Measurements from ENCODE around the gene LPP.
A peak's percentile ranks its signal among the peaks of the same experiment; 100 is the strongest.
"Not testable (repeated sequence)": the region's sequence is repeated elsewhere in the genome, so short reads cannot be mapped to it uniquely, and the experiment has no call there.

LPP gene

DNA sequence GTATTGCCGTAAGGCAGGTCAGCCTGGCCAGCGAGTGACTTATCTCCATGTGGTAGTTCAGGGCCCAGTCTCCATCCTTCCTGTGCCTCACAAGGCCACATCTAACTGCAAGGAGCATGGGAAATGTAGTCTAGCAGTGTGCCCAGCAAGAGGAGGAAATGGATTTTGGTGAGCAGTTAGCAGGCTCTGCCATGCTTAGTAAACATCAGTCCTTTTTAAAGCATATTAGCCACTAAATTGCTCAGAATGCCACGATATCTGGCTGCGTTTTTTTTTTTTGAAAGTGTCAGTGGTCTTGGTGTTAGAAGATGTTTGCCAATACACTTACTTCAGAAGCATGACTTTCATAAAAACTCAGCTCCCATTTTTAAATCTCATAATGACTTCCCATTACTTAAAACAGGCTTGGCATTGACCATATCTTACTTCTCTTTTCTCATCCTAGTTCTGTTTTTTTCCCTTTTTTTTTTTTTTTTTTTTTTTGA, 547.6 kb downstream of the LPP start:
- H3K36me3 Mint-ChIP-seq (ENCODE audit: insufficient read depth), result peaks cover 3% of the 10 kb centered on the region
- H3K9me3 Mint-ChIP-seq, result no peaks in the 10 kb centered on the region
- H3K27ac Mint-ChIP-seq, result no peak overlapping the region
- ATAC-seq (replicated peaks) (no peak), DNase-seq (no peak)
- H3K4me3 Mint-ChIP-seq, result no peak overlapping the region
- H3K4me1 Mint-ChIP-seq (ENCODE audit: low read depth in 2 of 2), result peaks cover 2 to 10% of the 10 kb centered on the region in 2 donors
- H3K27me3 Mint-ChIP-seq, result no peaks in the 10 kb centered on the region

DNA sequence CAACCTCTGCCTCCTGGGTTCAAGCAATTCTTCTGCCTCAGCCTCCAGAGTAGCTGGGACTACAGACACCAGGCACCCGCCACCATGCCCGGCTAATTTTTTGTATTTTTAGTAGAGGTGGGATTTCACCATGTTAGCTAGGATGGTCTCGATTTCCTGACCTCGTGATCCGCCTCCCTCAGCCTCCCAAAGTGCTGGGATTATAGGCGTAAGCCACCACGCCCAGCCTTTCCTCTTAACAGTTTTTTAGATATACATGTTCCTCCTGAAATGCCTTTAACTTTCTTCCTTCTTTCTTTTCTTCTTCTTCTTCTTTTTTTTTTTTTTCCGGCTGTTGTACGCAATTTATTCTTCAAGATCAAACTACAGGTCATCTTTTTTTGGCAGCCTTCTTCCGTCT, 548.1 kb downstream of the LPP start:
- DNase-seq; H3K27ac Mint-ChIP-seq; H3K4me3 Mint-ChIP-seq; H3K4me1 Mint-ChIP-seq (ENCODE audit: low read depth in 2 of 2); ATAC-seq (replicated peaks); H3K36me3 Mint-ChIP-seq (ENCODE audit: insufficient read depth); H3K27me3 Mint-ChIP-seq; H3K9me3 Mint-ChIP-seq: not testable (repeated sequence)

DNA sequence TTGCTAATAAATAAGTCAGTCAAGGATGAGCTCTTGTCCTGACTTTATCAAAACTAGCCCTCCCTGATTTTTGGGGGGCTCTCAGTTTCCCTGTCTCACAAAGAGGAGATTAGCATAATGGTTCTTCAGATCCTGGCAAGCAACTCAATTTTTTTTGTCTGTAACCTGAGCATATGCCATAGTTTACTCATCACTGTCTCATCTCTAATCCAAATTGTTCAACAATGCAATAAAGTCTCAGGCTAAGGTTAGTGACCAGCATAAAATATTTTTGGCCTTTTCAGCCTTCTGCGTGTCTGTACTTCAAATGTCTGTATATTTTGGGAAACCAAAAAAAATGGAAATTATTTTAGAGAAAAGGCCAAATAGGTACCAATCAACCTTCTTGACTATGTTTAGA, 552.2 kb downstream of the LPP start:
- Mint-ChIP-seq H3K4me3 (no peak overlapping the region), H3K36me3 (ENCODE audit: insufficient read depth) (peaks cover 3% of the 10 kb centered on the region)
- DNase-seq, result no peak

DNA sequence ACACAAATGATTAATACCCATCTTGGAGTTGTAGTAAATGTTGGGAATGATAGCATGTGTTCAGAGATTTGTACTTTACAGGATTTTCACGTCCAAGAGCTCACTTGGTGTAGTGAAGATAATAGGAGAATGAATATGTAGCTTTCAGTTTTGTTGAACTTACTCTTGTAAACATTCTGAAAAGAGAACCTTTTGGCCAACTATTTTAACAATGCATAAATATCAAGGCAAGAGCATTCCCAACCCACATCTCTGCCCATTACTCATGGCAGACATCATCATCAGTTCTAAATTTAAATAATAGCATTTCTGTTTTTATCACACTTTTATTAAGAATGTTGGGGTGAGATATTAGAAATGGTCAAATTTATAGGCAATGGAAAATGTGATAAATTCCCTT, 552.6 kb downstream of the LPP start:
- Mint-ChIP-seq H3K27ac (peak overlapping the region in 1 of 2 donors; percentile 3), H3K4me1 (ENCODE audit: low read depth in 2 of 2) (peaks cover 6 to 13% of the 10 kb centered on the region in 2 donors), H3K27me3 (no peaks in the 10 kb centered on the region), H3K36me3 (ENCODE audit: insufficient read depth) (peaks cover 3% of the 10 kb centered on the region), H3K4me3 (no peak overlapping the region), H3K9me3 (no peaks in the 10 kb centered on the region)
- ATAC-seq (replicated peaks) (no peak), DNase-seq (no peak)

More for the DNA sequence above, 552.2 kb downstream of the LPP start:
- H3K4me1 Mint-ChIP-seq (ENCODE audit: low read depth in 2 of 2), result peaks cover 6 to 13% of the 10 kb centered on the region in 2 donors
- ATAC-seq (replicated peaks), result no peak
- H3K27me3 Mint-ChIP-seq, result no peaks in the 10 kb centered on the region
- H3K27ac Mint-ChIP-seq, result peak overlapping the region in 1 of 2 donors; percentile 3
- no peaks in the 10 kb centered on the region for H3K9me3 Mint-ChIP-seq

DNA sequence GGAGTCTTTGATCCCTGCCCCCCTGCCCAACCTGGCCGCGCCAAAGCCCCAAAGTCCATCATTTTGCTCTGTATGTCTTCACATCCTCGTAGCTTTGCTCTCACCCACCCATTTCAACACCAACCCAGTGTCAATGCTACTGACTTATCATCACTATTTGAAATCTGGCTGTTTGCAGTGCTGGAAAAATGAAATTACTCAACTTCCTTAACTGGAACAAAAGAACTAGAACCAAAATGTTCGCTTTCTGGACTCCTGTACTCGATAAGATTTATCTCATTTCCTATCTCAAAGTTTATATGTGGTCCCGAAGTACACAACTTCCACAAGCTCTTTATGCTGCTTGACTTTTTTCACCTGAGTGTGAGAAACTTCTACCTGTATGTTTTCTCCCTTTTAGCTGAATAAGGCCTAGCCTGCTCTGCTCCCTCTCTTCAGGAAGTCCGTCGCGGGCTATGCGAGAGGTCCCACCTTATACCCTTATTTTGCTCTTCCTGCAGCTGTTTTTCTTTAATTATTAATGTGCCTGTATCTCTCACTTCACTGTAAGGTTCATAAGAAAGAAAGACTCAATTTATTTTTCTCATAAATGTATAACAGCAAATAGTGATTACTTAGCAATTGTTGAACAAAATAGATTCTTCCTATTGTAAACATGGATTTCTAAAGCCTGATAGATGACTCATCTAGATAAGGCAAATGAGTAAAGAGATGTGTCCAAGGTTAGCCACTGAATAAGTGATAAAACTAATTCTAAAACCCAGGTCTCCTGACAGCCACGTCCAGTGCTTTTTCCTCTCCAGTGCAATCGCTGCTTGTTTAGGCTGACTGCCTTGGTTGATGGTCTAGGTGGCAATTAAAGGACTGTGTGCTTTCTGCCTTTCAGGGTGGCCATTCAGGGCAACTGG, 553.7 kb downstream of the LPP start:
- H3K4me3 Mint-ChIP-seq, result no peak overlapping the region
- no peaks in the 10 kb centered on the region for H3K9me3 Mint-ChIP-seq
- H3K27ac Mint-ChIP-seq, result no peak overlapping the region
- no peak for DNase-seq
- no peaks in the 10 kb centered on the region for H3K36me3 Mint-ChIP-seq (ENCODE audit: insufficient read depth)
- H3K27me3 Mint-ChIP-seq, result no peaks in the 10 kb centered on the region
- ATAC-seq (replicated peaks), result no peak
- H3K4me1 Mint-ChIP-seq (ENCODE audit: low read depth in 2 of 2), result peaks cover 6 to 13% of the 10 kb centered on the region in 2 donors

DNA sequence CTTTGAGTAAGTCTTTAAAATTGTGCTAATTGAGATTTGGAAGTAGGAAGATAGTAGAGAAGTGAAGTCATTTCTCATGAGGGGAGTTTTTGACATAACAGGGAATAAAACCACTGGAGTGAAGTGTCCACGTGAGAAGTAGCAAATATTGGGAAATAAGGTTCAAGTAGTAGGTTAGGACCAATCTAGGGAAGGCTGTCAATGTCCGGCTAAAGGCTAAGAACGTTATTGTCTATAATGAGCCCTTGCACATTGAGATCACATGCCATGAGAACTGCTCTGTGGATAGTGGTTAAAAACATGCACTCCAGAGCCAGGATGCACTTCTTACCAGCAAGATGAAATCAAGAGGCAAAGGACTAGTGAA, 557.9 kb downstream of the LPP start:
- Mint-ChIP-seq H3K27ac (no peak overlapping the region), H3K4me1 (ENCODE audit: low read depth in 2 of 2) (peaks cover 6% of the 10 kb centered on the region in 2 donors), H3K27me3 (no peaks in the 10 kb centered on the region), H3K4me3 (no peak overlapping the region), H3K9me3 (no peaks in the 10 kb centered on the region), H3K36me3 (ENCODE audit: insufficient read depth) (no peaks in the 10 kb centered on the region)
- ATAC-seq (replicated peaks) (no peak), DNase-seq (no peak)

DNA sequence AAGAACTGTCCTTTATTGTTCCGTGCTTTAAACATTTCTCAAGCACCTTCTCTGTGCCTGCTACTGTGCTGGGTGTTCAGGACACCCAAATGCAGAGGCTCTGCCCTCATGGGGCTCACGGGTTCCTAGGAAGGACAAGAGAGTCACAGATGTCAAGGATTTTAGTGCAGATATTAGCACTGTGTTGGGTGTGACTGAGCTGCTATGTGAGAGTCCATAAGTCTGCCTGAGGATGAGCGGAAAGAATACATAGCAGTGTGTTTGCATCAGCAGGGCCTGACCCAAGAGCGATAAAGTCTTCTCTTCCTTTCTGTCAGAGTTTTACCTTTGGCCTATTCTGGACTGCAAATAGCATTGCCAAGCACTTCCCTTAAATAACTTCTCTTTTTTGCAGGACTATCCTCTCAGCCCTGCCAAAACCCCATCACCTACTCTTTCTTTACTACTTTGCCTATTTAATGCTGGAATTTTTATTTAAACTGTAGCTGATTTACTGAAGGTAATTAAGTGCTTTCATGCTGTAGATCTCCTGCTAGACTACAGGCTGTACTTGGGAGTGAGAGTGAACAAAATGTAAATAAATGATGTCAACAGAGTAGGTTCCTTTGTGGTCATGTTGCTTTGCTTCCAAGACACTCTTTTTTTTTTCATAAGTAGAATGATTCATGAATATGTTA, 558.4 kb downstream of the LPP start:
- DNase-seq, result no peak
- no peak overlapping the region for H3K27ac Mint-ChIP-seq

DNA sequence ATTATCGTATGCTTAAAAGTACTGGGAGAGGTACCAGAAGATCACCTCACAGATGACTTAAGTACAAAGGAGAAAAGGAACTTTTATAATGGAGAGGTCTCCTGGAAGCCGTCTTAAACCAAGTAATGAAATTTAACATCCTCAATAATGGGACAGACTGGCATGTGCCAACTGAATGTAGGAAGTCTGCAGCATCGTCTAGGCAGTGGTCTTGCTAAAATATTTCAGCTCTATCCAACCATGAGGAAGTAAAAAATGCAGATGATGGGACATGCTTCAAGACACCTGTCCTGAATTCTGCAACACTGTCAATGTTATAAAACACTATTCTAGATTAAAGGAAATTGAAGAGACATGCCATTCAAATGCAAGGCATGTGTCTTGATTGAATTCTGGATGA, 559.0 kb downstream of the LPP start:
- DNase-seq (no peak), ATAC-seq (replicated peaks) (no peak)
- H3K27ac Mint-ChIP-seq, result no peak overlapping the region

More for the DNA sequence above, 558.4 kb downstream of the LPP start:
- Mint-ChIP-seq H3K9me3 (no peaks in the 10 kb centered on the region), H3K4me3 (no peak overlapping the region), H3K27me3 (no peaks in the 10 kb centered on the region), H3K36me3 (ENCODE audit: insufficient read depth) (no peaks in the 10 kb centered on the region), H3K4me1 (ENCODE audit: low read depth in 2 of 2) (peaks cover 7 to 9% of the 10 kb centered on the region in 2 donors)
- no peak for ATAC-seq (replicated peaks)

DNA sequence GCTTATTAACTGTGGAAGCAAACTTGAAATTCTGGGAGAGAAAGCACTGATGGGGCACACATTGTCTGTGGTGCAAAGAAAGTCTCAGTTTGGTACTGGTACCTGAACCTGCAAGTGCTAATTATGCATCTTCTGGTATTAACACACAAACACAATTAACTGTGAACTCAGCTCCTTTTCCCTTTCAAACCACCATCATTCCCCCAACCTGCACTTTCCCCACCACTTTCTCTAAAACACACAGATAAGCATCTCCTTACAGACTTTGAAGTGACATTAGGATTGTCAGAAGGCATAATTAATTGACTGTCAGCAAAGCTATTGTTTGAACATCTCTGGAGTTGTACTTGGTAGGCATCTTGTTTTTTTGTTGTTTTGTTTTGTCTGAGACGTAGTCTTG, 565.6 kb downstream of the LPP start:
- H3K36me3 Mint-ChIP-seq (ENCODE audit: insufficient read depth), result no peaks in the 10 kb centered on the region
- H3K27ac Mint-ChIP-seq, result no peak overlapping the region
- ATAC-seq (replicated peaks) (no peak), DNase-seq (no peak)
- no peak overlapping the region for H3K4me3 Mint-ChIP-seq
- H3K4me1 Mint-ChIP-seq (ENCODE audit: low read depth in 2 of 2), result peaks cover 3 to 13% of the 10 kb centered on the region in 2 donors
- no peaks in the 10 kb centered on the region for H3K27me3 Mint-ChIP-seq
- H3K9me3 Mint-ChIP-seq, result no peaks in the 10 kb centered on the region

More for the DNA sequence above, 559.0 kb downstream of the LPP start:
- Mint-ChIP-seq H3K36me3 (ENCODE audit: insufficient read depth) (no peaks in the 10 kb centered on the region), H3K4me3 (no peak overlapping the region), H3K9me3 (no peaks in the 10 kb centered on the region), H3K4me1 (ENCODE audit: low read depth in 2 of 2) (peaks cover 3 to 7% of the 10 kb centered on the region in 2 donors), H3K27me3 (no peaks in the 10 kb centered on the region)

DNA sequence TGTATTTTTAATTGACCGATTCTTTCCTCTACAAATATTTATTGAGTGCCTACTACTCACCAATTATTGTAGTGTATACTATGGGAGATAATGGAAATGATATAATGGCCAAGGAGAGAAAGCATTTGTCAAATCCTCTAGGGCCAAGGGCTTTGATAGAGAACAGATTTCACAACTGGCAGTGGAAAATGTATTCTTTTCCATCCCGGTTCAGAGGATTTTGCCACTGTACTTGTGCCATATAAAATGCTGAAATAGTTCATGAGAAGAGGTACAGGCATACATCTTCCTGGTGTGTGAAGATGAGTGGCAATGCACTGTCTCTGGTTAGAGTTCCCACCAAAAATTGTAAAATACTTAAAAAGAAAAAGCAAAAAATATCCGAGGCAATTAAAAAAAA, 566.3 kb downstream of the LPP start:
- ATAC-seq (replicated peaks), result no peak
- Mint-ChIP-seq H3K27me3 (no peaks in the 10 kb centered on the region), H3K4me1 (ENCODE audit: low read depth in 2 of 2) (peaks cover 3 to 13% of the 10 kb centered on the region in 2 donors), H3K27ac (no peak overlapping the region), H3K36me3 (ENCODE audit: insufficient read depth) (no peaks in the 10 kb centered on the region), H3K4me3 (no peak overlapping the region), H3K9me3 (no peaks in the 10 kb centered on the region)
- no peak for DNase-seq

DNA sequence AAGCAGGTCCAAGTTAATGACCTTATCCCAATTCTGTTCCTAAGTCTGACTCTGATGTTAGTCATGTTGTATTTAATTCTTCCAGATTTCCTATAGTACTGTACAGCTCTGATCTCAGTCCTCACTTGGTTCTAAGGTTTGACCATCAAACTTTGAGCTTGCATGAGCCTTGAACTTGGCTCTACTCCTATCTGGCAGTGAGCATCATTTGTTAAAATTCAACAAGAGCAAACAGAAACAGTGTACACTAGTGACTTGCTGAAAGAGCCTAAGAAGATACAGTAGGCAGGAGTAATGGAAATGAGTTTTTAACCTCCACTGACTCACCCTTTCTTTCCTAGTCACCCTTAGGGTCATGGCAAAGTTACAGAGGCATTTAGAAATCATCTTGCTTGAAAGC, 566.7 kb downstream of the LPP start:
- Mint-ChIP-seq H3K27me3 (no peaks in the 10 kb centered on the region), H3K4me1 (ENCODE audit: low read depth in 2 of 2) (peaks cover 3 to 13% of the 10 kb centered on the region in 2 donors), H3K27ac (no peak overlapping the region), H3K9me3 (no peaks in the 10 kb centered on the region), H3K36me3 (ENCODE audit: insufficient read depth) (no peaks in the 10 kb centered on the region), H3K4me3 (no peak overlapping the region)
- no peak for DNase-seq
- no peak for ATAC-seq (replicated peaks)

DNA sequence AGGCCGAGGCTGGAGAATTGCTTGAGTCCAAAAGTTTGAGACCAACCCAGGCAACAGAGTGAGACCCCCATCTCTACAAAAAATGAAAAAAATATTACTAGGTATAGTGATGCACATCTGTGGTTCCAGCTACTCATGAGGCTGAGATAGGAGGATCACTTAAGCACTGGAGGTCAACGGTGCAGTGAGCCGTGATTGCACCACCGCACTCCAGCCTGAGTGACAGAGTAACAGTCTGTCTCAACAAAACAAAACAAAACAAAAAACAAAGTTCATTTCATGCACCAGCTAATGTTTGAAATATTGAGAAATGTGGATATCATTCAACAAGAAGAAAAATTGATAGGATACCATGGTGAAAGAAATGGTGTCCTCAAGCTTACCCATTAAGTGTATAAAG, 567.4 kb downstream of the LPP start:
- no peaks in the 10 kb centered on the region for H3K36me3 Mint-ChIP-seq (ENCODE audit: insufficient read depth)
- DNase-seq (no peak), ATAC-seq (replicated peaks) (no peak)
- no peak overlapping the region for H3K27ac Mint-ChIP-seq
- H3K4me1 Mint-ChIP-seq (ENCODE audit: low read depth in 2 of 2), result peaks cover 3 to 13% of the 10 kb centered on the region in 2 donors
- no peaks in the 10 kb centered on the region for H3K27me3 Mint-ChIP-seq
- H3K4me3 Mint-ChIP-seq, result no peak overlapping the region
- H3K9me3 Mint-ChIP-seq, result no peaks in the 10 kb centered on the region

DNA sequence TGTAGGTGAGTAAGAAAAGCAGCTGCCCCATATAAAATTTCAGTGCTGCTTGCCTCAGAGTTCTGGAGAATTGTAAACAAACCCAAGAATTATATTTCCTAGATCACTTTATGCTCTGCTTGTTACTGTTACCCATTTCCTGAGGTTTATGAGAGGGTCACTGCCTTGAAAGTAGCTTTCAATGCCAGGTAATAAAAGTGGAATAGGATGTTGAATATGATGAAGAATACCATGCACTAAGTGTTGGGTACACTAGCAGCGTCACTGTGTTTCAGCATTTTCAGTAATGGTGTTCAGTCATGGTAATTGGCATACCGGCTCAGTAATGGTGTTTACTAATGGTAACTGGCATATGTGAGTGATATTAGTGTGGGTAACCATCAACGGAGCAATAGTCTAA, 568.0 kb downstream of the LPP start:
- no peak overlapping the region for H3K4me3 Mint-ChIP-seq
- H3K4me1 Mint-ChIP-seq (ENCODE audit: low read depth in 2 of 2), result peaks cover 3 to 13% of the 10 kb centered on the region in 2 donors
- H3K27ac Mint-ChIP-seq, result no peak overlapping the region
- H3K27me3 Mint-ChIP-seq, result no peaks in the 10 kb centered on the region
- ATAC-seq (replicated peaks) (no peak), DNase-seq (no peak)
- H3K36me3 Mint-ChIP-seq (ENCODE audit: insufficient read depth), result no peaks in the 10 kb centered on the region
- H3K9me3 Mint-ChIP-seq, result no peaks in the 10 kb centered on the region

DNA sequence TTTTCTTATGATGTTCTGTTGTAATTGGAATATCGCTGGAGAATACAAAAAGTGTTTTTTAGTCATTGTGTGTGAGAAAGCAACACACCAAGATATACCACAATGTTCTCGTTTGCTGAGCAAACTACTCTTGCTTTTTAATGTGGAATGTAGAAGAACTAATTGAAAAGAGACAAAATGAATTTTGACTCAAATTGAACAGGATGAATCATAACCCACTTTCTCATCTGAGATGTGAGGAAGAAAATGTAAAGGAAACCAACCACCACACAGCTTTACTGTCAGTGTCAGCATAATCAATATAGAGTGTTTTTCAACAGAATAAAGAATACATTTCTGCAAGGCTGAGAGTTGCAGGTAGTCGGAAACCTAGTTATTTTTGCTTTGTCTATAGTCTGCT, 569.0 kb downstream of the LPP start:
- H3K36me3 Mint-ChIP-seq (ENCODE audit: insufficient read depth), result no peaks in the 10 kb centered on the region
- peak overlapping the region in 1 of 2 donors; percentile 26 for H3K27ac Mint-ChIP-seq
- H3K27me3 Mint-ChIP-seq, result no peaks in the 10 kb centered on the region
- no peaks in the 10 kb centered on the region for H3K9me3 Mint-ChIP-seq
- H3K4me1 Mint-ChIP-seq (ENCODE audit: low read depth in 2 of 2), result peaks cover 0 to 11% of the 10 kb centered on the region in 2 donors
- no peak for DNase-seq
- H3K4me3 Mint-ChIP-seq, result no peak overlapping the region
- no peak for ATAC-seq (replicated peaks)
